Type B pancreatic cell (in vitro differentiated cells): ENCODE data around the gene SLC66A2. TPM values are rescaled to one million over a fixed set of nuclear protein-coding genes. Genes with fewer than 3 reads are reported as not detected.

Experiments used
- DNase-seq: peaks from one replicate; pipeline ENCODE4 v3.0.0; 2021; ENCODE audit warnings: mixed read lengths; ENCODE audit not compliant: unreplicated experiment; ENCODE audit errors: extremely low spot score
- H3K27ac Mint-ChIP-seq: 2 replicates; pipeline ENCODE4 v1.8.0; 2021; ENCODE audit warnings: mild to moderate bottlenecking, mixed read lengths
- H3K27me3 Mint-ChIP-seq: 2 replicates; pipeline ENCODE4 v1.8.0; 2021; ENCODE audit warnings: mixed read lengths
- H3K36me3 Mint-ChIP-seq: 2 replicates; pipeline ENCODE4 v1.8.0; 2021; ENCODE audit warnings: mixed read lengths
- H3K4me1 Mint-ChIP-seq: one replicate; pipeline ENCODE4 v1.8.0; 2021; ENCODE audit warnings: mixed read lengths; ENCODE audit not compliant: unreplicated experiment
- H3K4me3 Mint-ChIP-seq: 2 replicates; pipeline ENCODE4 v1.8.0; 2021; ENCODE audit warnings: mild to moderate bottlenecking, mixed read lengths
- H3K9me3 Mint-ChIP-seq: 2 replicates; pipeline ENCODE4 v1.8.0; 2021; ENCODE audit warnings: mixed read lengths
- total RNA-seq: library from RNA; stranded (reverse); gene quantifications from 2 replicates; pipeline ENCODE4 v1.2.1, GENCODE V29; 2021; ENCODE audit warnings: low replicate concordance
- TF ChIP-seq, protein P1 (sequence below): fragments of 200-600 bp; sonication (generic); conservative IDR thresholded peaks from 2 replicates; pipeline ENCODE4 v1.5.0; 2021; ENCODE audit warnings: antibody characterized with exemption, mild to moderate bottlenecking

The SLC66A2 gene
- total RNA-seq, 1 donor from 2014 or later, result 39.7 TPM

DNA sequence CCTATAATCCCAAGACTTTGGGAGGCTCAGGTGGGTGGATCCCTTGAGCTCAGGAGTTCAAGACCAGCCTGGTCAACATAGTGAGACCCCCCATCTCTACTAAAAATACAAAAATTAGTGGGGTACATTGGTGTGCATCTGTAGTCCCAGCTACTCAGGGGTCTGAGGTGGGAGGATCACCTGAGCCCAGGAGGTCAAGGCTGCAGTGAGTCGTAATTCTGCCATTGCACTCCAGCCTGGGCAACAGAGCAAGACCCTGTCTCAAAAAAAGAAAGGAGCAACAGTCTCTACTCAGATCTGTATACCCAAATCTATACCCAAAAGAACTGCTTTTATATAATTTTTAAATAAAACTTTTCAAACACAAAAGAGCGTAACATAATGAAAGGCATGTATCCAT, 7.5 kb upstream of the SLC66A2 start:
- H3K36me3 Mint-ChIP-seq, result no peaks in the 10 kb centered on the region
- DNase-seq, result no peak
- H3K4me1 Mint-ChIP-seq, result peaks cover 14% of the 10 kb centered on the region
- TF ChIP-seq, protein P1, sequence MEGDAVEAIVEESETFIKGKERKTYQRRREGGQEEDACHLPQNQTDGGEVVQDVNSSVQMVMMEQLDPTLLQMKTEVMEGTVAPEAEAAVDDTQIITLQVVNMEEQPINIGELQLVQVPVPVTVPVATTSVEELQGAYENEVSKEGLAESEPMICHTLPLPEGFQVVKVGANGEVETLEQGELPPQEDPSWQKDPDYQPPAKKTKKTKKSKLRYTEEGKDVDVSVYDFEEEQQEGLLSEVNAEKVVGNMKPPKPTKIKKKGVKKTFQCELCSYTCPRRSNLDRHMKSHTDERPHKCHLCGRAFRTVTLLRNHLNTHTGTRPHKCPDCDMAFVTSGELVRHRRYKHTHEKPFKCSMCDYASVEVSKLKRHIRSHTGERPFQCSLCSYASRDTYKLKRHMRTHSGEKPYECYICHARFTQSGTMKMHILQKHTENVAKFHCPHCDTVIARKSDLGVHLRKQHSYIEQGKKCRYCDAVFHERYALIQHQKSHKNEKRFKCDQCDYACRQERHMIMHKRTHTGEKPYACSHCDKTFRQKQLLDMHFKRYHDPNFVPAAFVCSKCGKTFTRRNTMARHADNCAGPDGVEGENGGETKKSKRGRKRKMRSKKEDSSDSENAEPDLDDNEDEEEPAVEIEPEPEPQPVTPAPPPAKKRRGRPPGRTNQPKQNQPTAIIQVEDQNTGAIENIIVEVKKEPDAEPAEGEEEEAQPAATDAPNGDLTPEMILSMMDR, result no peak
- H3K27me3 Mint-ChIP-seq, result no peaks in the 10 kb centered on the region
- no peaks in the 10 kb centered on the region for H3K9me3 Mint-ChIP-seq
- no peak overlapping the region for H3K27ac Mint-ChIP-seq
- no peak overlapping the region for H3K4me3 Mint-ChIP-seq

DNA sequence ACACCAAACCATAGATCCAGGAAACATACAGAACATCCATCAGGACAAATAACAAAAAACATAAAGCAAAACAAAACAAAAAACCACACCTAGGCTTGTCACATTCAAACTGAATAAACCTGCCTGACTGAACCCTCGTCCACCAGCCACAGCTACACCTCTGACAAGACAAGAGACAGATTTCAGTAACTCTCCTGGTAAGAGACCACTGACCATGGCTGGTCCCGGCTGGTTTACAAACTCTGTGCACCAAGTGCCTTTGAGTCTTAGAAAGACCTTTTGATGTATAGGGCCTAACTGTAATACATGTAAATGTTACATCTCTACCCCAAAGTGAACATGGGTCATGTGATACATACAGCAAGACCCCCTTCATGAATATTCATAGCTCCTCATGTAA, 4.8 kb upstream of the SLC66A2 start:
- H3K9me3 Mint-ChIP-seq, result no peaks in the 10 kb centered on the region
- H3K4me3 Mint-ChIP-seq, result peak overlapping the region; percentile 27
- DNase-seq, result no peak
- H3K27ac Mint-ChIP-seq, result peak overlapping the region; percentile 67
- H3K27me3 Mint-ChIP-seq, result no peaks in the 10 kb centered on the region
- H3K36me3 Mint-ChIP-seq, result no peaks in the 10 kb centered on the region
- H3K4me1 Mint-ChIP-seq, result peaks cover 14% of the 10 kb centered on the region
- TF ChIP-seq, protein P1, result no peak

DNA sequence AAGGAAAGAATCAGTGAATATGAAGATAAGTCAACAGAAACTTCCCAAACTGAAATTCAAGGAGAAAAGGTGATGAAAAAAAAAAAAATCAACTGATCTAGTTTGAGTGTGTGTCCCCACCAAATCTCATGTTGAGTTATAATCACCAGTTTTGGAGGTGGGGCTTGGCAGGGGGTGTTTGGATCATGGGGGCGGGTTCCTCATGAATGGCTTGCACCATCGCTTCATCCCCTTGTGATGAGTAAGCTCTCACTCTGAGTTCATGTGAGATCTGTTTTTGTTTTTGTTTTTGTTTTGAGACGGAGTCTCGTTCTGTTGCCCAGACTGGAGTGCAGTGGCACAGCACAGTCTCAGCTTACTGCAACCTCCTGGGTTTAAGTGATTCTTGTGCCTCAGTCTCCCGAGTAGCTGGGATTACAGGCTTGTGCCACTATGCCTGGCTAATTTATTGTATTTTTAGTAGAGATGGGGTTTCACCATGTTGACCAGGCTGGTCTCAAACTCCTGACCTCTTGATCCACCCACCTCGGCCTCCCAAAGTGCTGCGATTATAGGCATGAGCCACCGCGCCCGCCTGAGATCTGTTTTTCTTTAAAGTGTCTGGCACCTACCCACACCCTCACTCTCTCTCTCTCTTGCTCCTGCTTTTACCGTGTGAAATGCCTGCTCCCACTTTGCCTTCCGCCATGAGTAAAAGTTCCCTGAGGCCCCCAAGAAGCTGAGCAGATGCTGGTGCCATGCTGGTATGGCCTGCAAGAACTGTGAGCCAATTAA, 4.0 kb upstream of the SLC66A2 start:
- Mint-ChIP-seq H3K4me3 (peak overlapping the region; percentile 27), H3K4me1 (peaks cover 11% of the 10 kb centered on the region), H3K36me3 (no peaks in the 10 kb centered on the region)

DNA sequence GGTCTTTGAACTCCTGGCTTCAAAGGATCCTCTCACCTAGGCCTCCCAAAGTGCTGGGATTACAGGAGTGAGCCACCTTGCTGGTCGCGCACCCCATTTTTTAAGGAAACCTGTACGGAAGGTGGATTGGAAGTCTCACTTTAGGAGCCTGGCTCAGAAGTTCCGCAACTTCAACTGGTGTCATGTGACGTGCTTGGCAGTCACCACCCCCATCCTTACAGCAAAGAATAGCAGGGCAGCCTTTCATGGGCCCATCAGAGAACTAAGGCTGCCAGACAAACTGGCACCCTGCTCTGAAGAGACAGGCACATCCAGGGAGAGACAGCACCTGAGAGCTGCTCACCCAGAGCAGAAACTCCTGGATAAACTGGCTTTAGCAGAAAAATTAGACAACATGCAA, 3.3 kb upstream of the SLC66A2 start:
- Mint-ChIP-seq H3K36me3 (no peaks in the 10 kb centered on the region), H3K27me3 (no peaks in the 10 kb centered on the region), H3K4me1 (peaks cover 9% of the 10 kb centered on the region), H3K9me3 (no peaks in the 10 kb centered on the region), H3K27ac (peak overlapping the region; percentile 11), H3K4me3 (no peak overlapping the region)
- TF ChIP-seq, protein P1, result no peak
- peak; percentile 40 for DNase-seq

More for the DNA sequence above, 4.0 kb upstream of the SLC66A2 start:
- TF ChIP-seq, protein P1, result no peak
- Mint-ChIP-seq H3K27me3 (no peaks in the 10 kb centered on the region), H3K9me3 (no peaks in the 10 kb centered on the region), H3K27ac (peak overlapping the region; percentile 67)
- DNase-seq, result no peak

DNA sequence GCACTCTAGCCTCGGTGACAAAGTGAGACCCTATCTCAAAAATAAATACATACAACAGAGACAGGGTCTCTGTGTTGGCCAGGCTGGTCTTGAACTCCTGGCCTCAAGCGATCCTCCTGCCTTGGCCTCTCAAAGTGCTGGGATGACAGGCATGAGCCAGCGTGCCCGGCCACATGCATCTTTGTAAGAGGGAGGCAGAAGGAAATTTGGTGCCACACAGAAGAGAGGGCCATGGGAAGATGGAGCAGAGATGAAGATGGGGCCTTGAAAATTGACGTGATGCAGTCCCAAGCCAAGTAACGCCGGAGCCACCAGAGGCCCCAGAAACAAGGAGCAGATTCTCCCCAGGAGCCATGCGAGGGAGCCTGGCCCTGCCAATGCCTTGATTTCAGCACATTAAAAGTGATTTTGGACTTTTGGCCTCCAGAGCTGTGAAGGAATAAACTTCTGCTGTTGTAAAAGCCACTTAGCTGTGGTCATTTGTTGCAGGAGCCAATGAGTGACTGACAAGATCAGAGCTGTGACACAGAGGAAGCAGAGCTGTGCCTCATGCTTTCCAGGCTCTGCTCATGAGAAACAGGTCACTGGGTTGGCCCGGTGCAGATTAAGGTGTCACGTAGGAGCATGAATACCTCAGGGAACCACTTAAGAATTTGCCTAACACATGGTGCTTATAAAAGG, 2.7 kb upstream of the SLC66A2 start:
- no peaks in the 10 kb centered on the region for H3K9me3 Mint-ChIP-seq
- no peaks in the 10 kb centered on the region for H3K36me3 Mint-ChIP-seq
- no peaks in the 10 kb centered on the region for H3K27me3 Mint-ChIP-seq
- peak overlapping the region; percentile 39 for H3K4me3 Mint-ChIP-seq
- peaks cover 10% of the 10 kb centered on the region for H3K4me1 Mint-ChIP-seq
- H3K27ac Mint-ChIP-seq, result peak overlapping the region; percentile 70
- peak; percentile 39 for DNase-seq
- TF ChIP-seq, protein P1, result no peak
